Measurements from ENCODE around the gene ACTA1.
"Not testable (repeated sequence)": the region's sequence is repeated elsewhere in the genome, so short reads cannot be mapped to it uniquely, and the experiment has no call there.

ACTA1 gene

DNA sequence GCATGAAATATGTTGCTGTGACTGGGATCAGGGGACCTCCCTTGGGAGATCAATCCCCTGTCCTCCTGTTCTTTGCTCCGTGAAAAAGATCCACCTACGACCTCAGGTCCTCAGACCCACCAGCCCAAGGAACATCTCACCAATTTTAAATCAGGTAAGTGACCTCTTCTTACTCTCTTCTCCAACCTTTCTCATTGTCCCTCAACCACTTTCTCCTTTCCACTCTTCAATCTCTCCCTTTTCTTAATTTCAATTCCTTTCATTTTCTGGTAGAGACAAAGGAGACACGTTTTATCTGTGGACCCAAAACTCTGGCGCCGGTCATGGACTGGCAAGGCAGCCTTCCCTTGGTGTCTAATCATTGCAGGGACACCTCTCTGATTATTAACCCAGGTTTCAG lies 21.1 kb downstream of the ACTA1 start:
- not testable (repeated sequence) for ATAC-seq

DNA sequence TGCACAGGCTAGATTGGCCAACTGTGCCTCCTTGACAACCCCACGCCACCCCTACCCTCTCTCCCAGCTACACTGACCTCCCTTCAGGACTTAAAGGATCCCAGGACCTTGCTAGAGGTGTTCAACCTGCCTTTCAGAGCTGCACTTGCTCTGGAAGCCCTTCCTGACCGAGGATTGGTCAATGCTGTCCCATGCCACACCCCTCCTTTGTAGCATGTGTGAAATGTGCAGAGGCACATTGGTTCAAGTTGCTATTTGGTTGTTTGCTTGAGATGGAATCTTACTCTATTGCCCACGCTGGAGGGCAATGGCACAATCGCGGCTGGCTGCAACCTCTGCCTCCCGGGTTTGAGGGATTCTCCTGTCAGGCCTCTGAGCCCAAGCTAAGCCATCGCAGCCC lies 21.8 kb downstream of the ACTA1 start:
- 0 out of 3 replicates have a peak, but pooled peaks have one; percentile 6 for ATAC-seq
- no peak for TF ChIP-seq ZNF8 (CRISPR knock-in tag; IDR thresholded peaks at IDR 0.05)
- TF ChIP-seq BACH2 (CRISPR knock-in tag; IDR thresholded peaks at IDR 0.05; ENCODE audit: borderline replicate concordance): no peak
- TF ChIP-seq, protein P1, sequence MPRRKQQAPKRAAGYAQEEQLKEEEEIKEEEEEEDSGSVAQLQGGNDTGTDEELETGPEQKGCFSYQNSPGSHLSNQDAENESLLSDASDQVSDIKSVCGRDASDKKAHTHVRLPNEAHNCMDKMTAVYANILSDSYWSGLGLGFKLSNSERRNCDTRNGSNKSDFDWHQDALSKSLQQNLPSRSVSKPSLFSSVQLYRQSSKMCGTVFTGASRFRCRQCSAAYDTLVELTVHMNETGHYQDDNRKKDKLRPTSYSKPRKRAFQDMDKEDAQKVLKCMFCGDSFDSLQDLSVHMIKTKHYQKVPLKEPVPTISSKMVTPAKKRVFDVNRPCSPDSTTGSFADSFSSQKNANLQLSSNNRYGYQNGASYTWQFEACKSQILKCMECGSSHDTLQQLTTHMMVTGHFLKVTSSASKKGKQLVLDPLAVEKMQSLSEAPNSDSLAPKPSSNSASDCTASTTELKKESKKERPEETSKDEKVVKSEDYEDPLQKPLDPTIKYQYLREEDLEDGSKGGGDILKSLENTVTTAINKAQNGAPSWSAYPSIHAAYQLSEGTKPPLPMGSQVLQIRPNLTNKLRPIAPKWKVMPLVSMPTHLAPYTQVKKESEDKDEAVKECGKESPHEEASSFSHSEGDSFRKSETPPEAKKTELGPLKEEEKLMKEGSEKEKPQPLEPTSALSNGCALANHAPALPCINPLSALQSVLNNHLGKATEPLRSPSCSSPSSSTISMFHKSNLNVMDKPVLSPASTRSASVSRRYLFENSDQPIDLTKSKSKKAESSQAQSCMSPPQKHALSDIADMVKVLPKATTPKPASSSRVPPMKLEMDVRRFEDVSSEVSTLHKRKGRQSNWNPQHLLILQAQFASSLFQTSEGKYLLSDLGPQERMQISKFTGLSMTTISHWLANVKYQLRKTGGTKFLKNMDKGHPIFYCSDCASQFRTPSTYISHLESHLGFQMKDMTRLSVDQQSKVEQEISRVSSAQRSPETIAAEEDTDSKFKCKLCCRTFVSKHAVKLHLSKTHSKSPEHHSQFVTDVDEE (CRISPR knock-in tag; IDR thresholded peaks at IDR 0.05): no peak
- TF ChIP-seq, protein P2, sequence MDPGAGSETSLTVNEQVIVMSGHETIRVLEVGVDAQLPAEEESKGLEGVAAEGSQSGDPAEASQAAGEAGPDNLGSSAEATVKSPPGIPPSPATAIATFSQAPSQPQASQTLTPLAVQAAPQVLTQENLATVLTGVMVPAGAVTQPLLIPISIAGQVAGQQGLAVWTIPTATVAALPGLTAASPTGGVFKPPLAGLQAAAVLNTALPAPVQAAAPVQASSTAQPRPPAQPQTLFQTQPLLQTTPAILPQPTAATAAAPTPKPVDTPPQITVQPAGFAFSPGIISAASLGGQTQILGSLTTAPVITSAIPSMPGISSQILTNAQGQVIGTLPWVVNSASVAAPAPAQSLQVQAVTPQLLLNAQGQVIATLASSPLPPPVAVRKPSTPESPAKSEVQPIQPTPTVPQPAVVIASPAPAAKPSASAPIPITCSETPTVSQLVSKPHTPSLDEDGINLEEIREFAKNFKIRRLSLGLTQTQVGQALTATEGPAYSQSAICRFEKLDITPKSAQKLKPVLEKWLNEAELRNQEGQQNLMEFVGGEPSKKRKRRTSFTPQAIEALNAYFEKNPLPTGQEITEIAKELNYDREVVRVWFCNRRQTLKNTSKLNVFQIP (CRISPR knock-in tag; IDR thresholded peaks at IDR 0.05; ENCODE audit: borderline replicate concordance, low read depth): no peak
- no peak for TF ChIP-seq ARNTL (CRISPR knock-in tag; IDR thresholded peaks at IDR 0.05; ENCODE audit: borderline replicate concordance, low read depth)
- TF ChIP-seq, protein P3, sequence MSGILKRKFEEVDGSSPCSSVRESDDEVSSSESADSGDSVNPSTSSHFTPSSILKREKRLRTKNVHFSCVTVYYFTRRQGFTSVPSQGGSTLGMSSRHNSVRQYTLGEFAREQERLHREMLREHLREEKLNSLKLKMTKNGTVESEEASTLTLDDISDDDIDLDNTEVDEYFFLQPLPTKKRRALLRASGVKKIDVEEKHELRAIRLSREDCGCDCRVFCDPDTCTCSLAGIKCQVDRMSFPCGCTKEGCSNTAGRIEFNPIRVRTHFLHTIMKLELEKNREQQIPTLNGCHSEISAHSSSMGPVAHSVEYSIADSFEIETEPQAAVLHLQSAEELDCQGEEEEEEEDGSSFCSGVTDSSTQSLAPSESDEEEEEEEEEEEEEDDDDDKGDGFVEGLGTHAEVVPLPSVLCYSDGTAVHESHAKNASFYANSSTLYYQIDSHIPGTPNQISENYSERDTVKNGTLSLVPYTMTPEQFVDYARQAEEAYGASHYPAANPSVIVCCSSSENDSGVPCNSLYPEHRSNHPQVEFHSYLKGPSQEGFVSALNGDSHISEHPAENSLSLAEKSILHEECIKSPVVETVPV (CRISPR knock-in tag; IDR thresholded peaks at IDR 0.05): no peak
- no peak for TF ChIP-seq RARB (CRISPR knock-in tag; IDR thresholded peaks at IDR 0.05)
- TF ChIP-seq, protein P4, sequence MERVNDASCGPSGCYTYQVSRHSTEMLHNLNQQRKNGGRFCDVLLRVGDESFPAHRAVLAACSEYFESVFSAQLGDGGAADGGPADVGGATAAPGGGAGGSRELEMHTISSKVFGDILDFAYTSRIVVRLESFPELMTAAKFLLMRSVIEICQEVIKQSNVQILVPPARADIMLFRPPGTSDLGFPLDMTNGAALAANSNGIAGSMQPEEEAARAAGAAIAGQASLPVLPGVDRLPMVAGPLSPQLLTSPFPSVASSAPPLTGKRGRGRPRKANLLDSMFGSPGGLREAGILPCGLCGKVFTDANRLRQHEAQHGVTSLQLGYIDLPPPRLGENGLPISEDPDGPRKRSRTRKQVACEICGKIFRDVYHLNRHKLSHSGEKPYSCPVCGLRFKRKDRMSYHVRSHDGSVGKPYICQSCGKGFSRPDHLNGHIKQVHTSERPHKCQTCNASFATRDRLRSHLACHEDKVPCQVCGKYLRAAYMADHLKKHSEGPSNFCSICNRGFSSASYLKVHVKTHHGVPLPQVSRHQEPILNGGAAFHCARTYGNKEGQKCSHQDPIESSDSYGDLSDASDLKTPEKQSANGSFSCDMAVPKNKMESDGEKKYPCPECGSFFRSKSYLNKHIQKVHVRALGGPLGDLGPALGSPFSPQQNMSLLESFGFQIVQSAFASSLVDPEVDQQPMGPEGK (CRISPR knock-in tag; IDR thresholded peaks at IDR 0.05; ENCODE audit: borderline replicate concordance): no peak
- TF ChIP-seq ZFP30 (CRISPR knock-in tag; IDR thresholded peaks at IDR 0.05): no peak
- TF ChIP-seq ZFP3 (CRISPR knock-in tag; IDR thresholded peaks at IDR 0.05): no peak
- no peak for TF ChIP-seq ISL1 (CRISPR knock-in tag; IDR thresholded peaks at IDR 0.05)
- TF ChIP-seq TOX (CRISPR knock-in tag; IDR thresholded peaks at IDR 0.05; ENCODE audit: borderline replicate concordance): no peak
- TF ChIP-seq, protein P5, sequence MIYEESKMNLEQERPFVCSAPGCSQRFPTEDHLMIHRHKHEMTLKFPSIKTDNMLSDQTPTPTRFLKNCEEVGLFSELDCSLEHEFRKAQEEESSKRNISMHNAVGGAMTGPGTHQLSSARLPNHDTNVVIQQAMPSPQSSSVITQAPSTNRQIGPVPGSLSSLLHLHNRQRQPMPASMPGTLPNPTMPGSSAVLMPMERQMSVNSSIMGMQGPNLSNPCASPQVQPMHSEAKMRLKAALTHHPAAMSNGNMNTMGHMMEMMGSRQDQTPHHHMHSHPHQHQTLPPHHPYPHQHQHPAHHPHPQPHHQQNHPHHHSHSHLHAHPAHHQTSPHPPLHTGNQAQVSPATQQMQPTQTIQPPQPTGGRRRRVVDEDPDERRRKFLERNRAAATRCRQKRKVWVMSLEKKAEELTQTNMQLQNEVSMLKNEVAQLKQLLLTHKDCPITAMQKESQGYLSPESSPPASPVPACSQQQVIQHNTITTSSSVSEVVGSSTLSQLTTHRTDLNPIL (CRISPR knock-in tag; IDR thresholded peaks at IDR 0.05; ENCODE audit: low read depth): no peak
- TF ChIP-seq SNAI2 (CRISPR knock-in tag; IDR thresholded peaks at IDR 0.05): no peak
- TF ChIP-seq ZNF565 (CRISPR knock-in tag; conservative IDR thresholded peaks at IDR 0.05; ENCODE audit: low read depth): no peak
- TF ChIP-seq GLIS3 (CRISPR knock-in tag; IDR thresholded peaks at IDR 0.05): no peak
- TF ChIP-seq CSDC2 (CRISPR knock-in tag; IDR thresholded peaks at IDR 0.05): no peak

DNA sequence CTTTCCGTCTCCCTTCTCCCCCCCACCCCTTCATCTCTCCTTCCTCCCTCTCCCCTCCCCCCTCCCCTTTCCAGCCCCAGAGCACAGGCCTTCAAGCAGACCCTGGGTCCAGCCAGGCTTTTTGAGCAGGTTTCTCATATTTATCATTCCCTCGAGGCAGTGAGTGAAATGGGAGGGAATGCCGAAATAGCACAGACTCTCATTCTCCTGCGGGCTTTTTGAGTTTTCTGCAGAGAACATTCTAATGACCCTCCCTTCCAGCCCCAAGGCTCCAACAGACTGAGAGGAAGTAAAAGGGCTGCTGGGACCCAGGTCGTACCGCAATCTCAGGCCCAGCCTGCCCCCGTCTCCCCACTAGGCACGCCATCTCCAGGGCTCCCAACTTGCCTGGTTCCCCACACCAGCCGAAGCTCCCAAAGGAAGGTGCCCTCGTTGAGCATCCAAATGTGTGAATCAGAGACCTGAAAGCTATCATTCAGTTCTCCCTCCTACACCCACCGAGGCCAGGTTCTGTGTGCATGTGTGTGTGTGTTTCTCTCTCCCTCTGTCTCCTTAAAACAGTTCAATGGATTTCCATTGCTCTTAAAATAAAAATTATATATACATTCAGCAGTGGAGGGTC lies 22.3 kb downstream of the ACTA1 start:
- no peak for ATAC-seq
- TF ChIP-seq SNAI2 (CRISPR knock-in tag; IDR thresholded peaks at IDR 0.05) (no peak), ARNTL (CRISPR knock-in tag; IDR thresholded peaks at IDR 0.05; ENCODE audit: borderline replicate concordance, low read depth) (no peak), RARB (CRISPR knock-in tag; IDR thresholded peaks at IDR 0.05) (no peak)
- TF ChIP-seq, protein P3 (CRISPR knock-in tag; IDR thresholded peaks at IDR 0.05): no peak
